HEK293T (cell line): Measurements from ENCODE around the gene PCDH19.

Experiments
- CTCF ChIA-PET: fragments of 350-600 bp; formaldehyde crosslinking; extraction: SDS; loops from one replicate; lab custom pipeline; 2021; ENCODE audit warnings: antibody characterized with exemption, inconsistent platforms; lab: Yijun Ruan, JAX
- POLR2A ChIA-PET: fragments of 350-600 bp; formaldehyde crosslinking; extraction: SDS; loops from one replicate; lab custom pipeline; 2020; ENCODE audit warnings: antibody characterized with exemption, inconsistent platforms; lab: Yijun Ruan, JAX
- DNase-seq: peaks from one replicate; pipeline ENCODE4 v3.0.0; 2012; ENCODE audit warnings: mixed read lengths; ENCODE audit errors: extremely low spot score
- ARNT ChIP-seq: fragments of 450-650 bp; IDR thresholded peaks from 2 replicates; pipeline ENCODE4 v1.6.1; 2017; ENCODE audit warnings: mild to moderate bottlenecking
- BHLHE40 ChIP-seq: fragments of 450-650 bp; IDR thresholded peaks from 2 replicates; pipeline ENCODE4 v1.6.1; 2016; ENCODE audit warnings: mild to moderate bottlenecking, moderate library complexity, borderline replicate concordance
- CTBP1 ChIP-seq: fragments of 450-650 bp; IDR thresholded peaks from 2 replicates; pipeline ENCODE4 v1.6.1; 2016; ENCODE audit warnings: borderline replicate concordance
- ELF4 ChIP-seq: fragments of 450-650 bp; IDR thresholded peaks from 2 replicates; pipeline ENCODE4 v1.6.1; 2017; ENCODE audit warnings: antibody characterized with exemption
- FOXA1 ChIP-seq: fragments of 450-650 bp; IDR thresholded peaks from 2 replicates; pipeline ENCODE4 v1.6.1; 2016; ENCODE audit warnings: mild to moderate bottlenecking
- FOXK2 ChIP-seq: fragments of 450-650 bp; IDR thresholded peaks from 2 replicates; pipeline ENCODE4 v1.6.1; 2016; ENCODE audit warnings: mild to moderate bottlenecking
- FOXM1 ChIP-seq: fragments of 450-650 bp; IDR thresholded peaks from 2 replicates; pipeline ENCODE4 v1.6.1; 2017; ENCODE audit warnings: mild to moderate bottlenecking, borderline replicate concordance
- HDGF ChIP-seq: fragments of 450-650 bp; IDR thresholded peaks from 2 replicates; pipeline ENCODE4 v1.6.1; 2017; ENCODE audit warnings: antibody characterized with exemption, borderline replicate concordance
- L3MBTL2 ChIP-seq: fragments of 450-650 bp; conservative IDR thresholded peaks from 2 replicates; pipeline ENCODE4 v1.6.1; 2016; ENCODE audit warnings: mild to moderate bottlenecking
- LEF1 ChIP-seq: fragments of 450-650 bp; IDR thresholded peaks from 2 replicates; pipeline ENCODE4 v1.6.1; 2017; ENCODE audit warnings: mild to moderate bottlenecking, borderline replicate concordance
- NFRKB ChIP-seq: fragments of 450-650 bp; IDR thresholded peaks from 2 replicates; pipeline ENCODE4 v1.6.1; 2016; ENCODE audit warnings: mild to moderate bottlenecking, moderate library complexity
- SP1 ChIP-seq: fragments of 450-650 bp; IDR thresholded peaks from 2 replicates; pipeline ENCODE4 v1.6.1; 2017
- SUZ12 ChIP-seq: fragments of 450-650 bp; IDR thresholded peaks from 2 replicates; pipeline ENCODE4 v1.6.1; 2016; ENCODE audit warnings: mild to moderate bottlenecking
- TARDBP ChIP-seq: fragments of 450-650 bp; IDR thresholded peaks from 2 replicates; pipeline ENCODE4 v1.6.1; 2016
- ZNF384 ChIP-seq: fragments of 450-650 bp; IDR thresholded peaks from 2 replicates; pipeline ENCODE4 v1.6.1; 2016
- TF ChIP-seq, protein P1 (sequence below): fragments of 450-650 bp; IDR thresholded peaks from 2 replicates; pipeline ENCODE4 v1.6.1; 2016

The PCDH19 gene

GRCh38 chrX:100319716-100320115 is 90.4 kb downstream of the PCDH19 start:
- ChIA-PET POLR2A (no interaction called here), CTCF (no interaction called here)
- no peak for DNase-seq
- TF ChIP-seq ELF4 (no peak), TARDBP (no peak), ARNT (no peak), ZNF384 (no peak), L3MBTL2 (no peak), FOXA1 (no peak), HDGF (no peak), BHLHE40 (no peak), LEF1 (no peak), FOXM1 (no peak), CTBP1 (no peak), FOXK2 (no peak), SUZ12 (no peak), NFRKB (no peak)
- TF ChIP-seq, protein P1, sequence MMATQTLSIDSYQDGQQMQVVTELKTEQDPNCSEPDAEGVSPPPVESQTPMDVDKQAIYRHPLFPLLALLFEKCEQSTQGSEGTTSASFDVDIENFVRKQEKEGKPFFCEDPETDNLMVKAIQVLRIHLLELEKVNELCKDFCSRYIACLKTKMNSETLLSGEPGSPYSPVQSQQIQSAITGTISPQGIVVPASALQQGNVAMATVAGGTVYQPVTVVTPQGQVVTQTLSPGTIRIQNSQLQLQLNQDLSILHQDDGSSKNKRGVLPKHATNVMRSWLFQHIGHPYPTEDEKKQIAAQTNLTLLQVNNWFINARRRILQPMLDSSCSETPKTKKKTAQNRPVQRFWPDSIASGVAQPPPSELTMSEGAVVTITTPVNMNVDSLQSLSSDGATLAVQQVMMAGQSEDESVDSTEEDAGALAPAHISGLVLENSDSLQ: no peak

GRCh38 chrX:100316987-100317386 is 93.1 kb downstream of the PCDH19 start:
- CTCF ChIA-PET: no interaction called here

DNA sequence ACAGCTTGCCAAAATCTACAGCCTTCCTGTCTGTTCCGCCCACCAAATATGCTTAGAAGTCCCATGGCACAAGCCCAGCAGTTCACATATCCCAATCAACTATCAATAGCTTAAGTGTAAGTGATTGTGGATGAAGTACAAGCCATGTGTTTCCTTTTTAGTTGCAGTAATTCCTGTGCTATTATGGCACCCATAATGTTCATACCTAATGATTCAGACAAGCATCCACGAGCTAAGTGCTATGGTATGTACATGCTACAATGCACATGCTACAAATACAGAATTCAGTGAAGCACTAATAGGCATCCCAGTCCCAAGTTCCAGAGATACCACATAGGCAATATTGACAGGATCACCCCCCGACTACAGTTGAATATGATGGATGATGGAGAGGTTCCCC is 94.5 kb downstream of the PCDH19 start:
- ChIA-PET POLR2A (no interaction called here), CTCF (interaction anchor here (0.8 kb wide), 1 partner anchor 11 kb away, joined by 3 read pairs; no protein-coding TSS in a partner anchor)
- TF ChIP-seq FOXA1 (no peak), ZNF384 (no peak), NFRKB (no peak), L3MBTL2 (no peak), SUZ12 (no peak), BHLHE40 (no peak), SP1 (no peak), TARDBP (no peak), CTBP1 (no peak)
- TF ChIP-seq, protein P1: no peak
- no peak for DNase-seq

More at GRCh38 chrX:100316987-100317386, 93.1 kb downstream of the PCDH19 start:
- DNase-seq: no peak
- POLR2A ChIA-PET: no interaction called here
- TF ChIP-seq, protein P1: no peak
- TF ChIP-seq FOXA1: no peak
- TF ChIP-seq NFRKB: no peak
- no peak for TF ChIP-seq SUZ12
- TF ChIP-seq FOXM1: no peak
- TF ChIP-seq TARDBP: no peak
- no peak for TF ChIP-seq L3MBTL2
- no peak for TF ChIP-seq CTBP1
- no peak for TF ChIP-seq ZNF384
- no peak for TF ChIP-seq FOXK2
- TF ChIP-seq ELF4: no peak
- TF ChIP-seq LEF1: no peak
- no peak for TF ChIP-seq ARNT
- no peak for TF ChIP-seq BHLHE40
- no peak for TF ChIP-seq HDGF
- no peak for TF ChIP-seq SP1

GRCh38 chrX:100299559-100299958 is 110.5 kb downstream of the PCDH19 start:
- DNase-seq: no peak
- ChIA-PET POLR2A (no interaction called here), CTCF (no interaction called here)
- TF ChIP-seq NFRKB (no peak), ELF4 (no peak), CTBP1 (no peak), FOXM1 (no peak), ARNT (no peak), ZNF384 (no peak), BHLHE40 (no peak), FOXK2 (no peak), L3MBTL2 (no peak), HDGF (no peak)
- TF ChIP-seq, protein P1: no peak

DNA sequence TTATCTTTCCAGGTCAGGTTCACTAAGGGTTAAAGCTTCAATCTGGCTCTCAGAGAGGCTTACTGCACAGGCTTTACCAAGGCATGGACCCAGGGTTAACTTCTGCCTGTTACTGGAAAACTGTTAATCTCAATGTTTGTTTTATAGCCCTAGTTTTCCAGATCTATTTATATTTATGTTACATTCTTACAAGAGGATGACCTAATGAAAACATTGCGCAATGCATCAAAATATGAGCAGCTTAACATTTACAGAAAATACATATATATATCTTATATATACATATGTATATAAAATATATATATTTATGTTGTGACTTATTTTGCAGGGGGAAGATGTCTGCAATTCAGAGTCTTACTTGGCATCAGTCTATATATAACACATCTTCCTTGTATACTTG is 112.3 kb downstream of the PCDH19 start:
- no peak for DNase-seq
- CTCF ChIA-PET: no interaction called here
- POLR2A ChIA-PET: no interaction called here
- TF ChIP-seq NFRKB (no peak), CTBP1 (no peak), BHLHE40 (no peak), L3MBTL2 (no peak), FOXM1 (no peak), HDGF (no peak), SP1 (no peak), ELF4 (no peak), SUZ12 (no peak), FOXK2 (no peak), ZNF384 (no peak), TARDBP (no peak), ARNT (no peak), FOXA1 (no peak), LEF1 (no peak)
- TF ChIP-seq, protein P1: no peak
